Keratinocyte (primary cell): ENCODE measurements around the gene SMAD7. TPM values are rescaled to one million over a fixed set of nuclear protein-coding genes. Genes with fewer than 3 reads are reported as not detected.

Experiments used
- DNase-seq: peaks from one replicate; pipeline ENCODE4 v3.0.0-alpha.2; 2011; ENCODE audit warnings: low read depth, missing footprints, low spot score
- FAIRE-seq: peaks from 2 replicates; lab custom pipeline; 2011; peaks lifted over from hg19 to GRCh38; lab: Jason Lieb, UNC
- H2AFZ ChIP-seq: 2 replicates; pipeline ENCODE4 v1.6.0; 2012; ENCODE audit warnings: low read length, control low read depth, inconsistent platforms; ENCODE audit not compliant: control insufficient read depth
- H3K27ac ChIP-seq: 2 replicates; pipeline ENCODE4 v1.5.1; 2011; ENCODE audit warnings: low read length; ENCODE audit not compliant: control insufficient read depth, insufficient read depth
- H3K27me3 ChIP-seq: 3 replicates; pipeline ENCODE4 v1.6.0; 2011; ENCODE audit warnings: low read length; ENCODE audit not compliant: control insufficient read depth, insufficient read depth; ENCODE audit errors: extremely low read depth
- H3K36me3 ChIP-seq, 2 experiments: 2 replicates in 1 of 2; 3 replicates in 1 of 2; pipeline ENCODE4 v1.5.1; 2011; ENCODE audit warnings: low read length in 2 of 2, mild to moderate bottlenecking in 1 of 2; ENCODE audit not compliant: control insufficient read depth in 2 of 2, insufficient read depth in 2 of 2; ENCODE audit errors: extremely low read depth in 1 of 2
- H3K4me1 ChIP-seq: 3 replicates; pipeline ENCODE4 v1.5.1; 2011; ENCODE audit warnings: low read length; ENCODE audit not compliant: control insufficient read depth, insufficient read depth; ENCODE audit errors: extremely low read depth
- H3K4me2 ChIP-seq: 3 replicates; pipeline ENCODE4 v1.6.0; 2011; ENCODE audit warnings: low read depth, low read length; ENCODE audit not compliant: control insufficient read depth, insufficient read depth; ENCODE audit errors: extremely low read depth
- H3K4me3 ChIP-seq, 3 experiments: fragments of 200-600 bp in 1 of 3; sonication (generic) in 1 of 3; 2 replicates in 2 of 3; 3 replicates in 1 of 3; pipeline ENCODE4 v1.5.1; 2011 to 2016; ENCODE audit warnings: low read length in 3 of 3, mild to moderate bottlenecking in 3 of 3, control low read depth in 2 of 3, inconsistent platforms in 1 of 3, low read depth in 1 of 3, mixed read lengths in 1 of 3, mixed run types in 1 of 3, moderate library complexity in 1 of 3; ENCODE audit not compliant: control insufficient read depth in 2 of 3, insufficient read depth in 2 of 3; ENCODE audit errors: extremely low read depth in 1 of 3
- H3K79me2 ChIP-seq: 2 replicates; pipeline ENCODE4 v1.6.0; 2012; ENCODE audit warnings: low read length; ENCODE audit not compliant: control insufficient read depth, insufficient read depth
- H3K9ac ChIP-seq: 3 replicates; pipeline ENCODE4 v1.6.0; 2011; ENCODE audit warnings: low read length; ENCODE audit not compliant: control insufficient read depth, insufficient read depth; ENCODE audit errors: extremely low read depth
- H3K9me1 ChIP-seq: 3 replicates; pipeline ENCODE4 v1.6.0; 2011; ENCODE audit warnings: low read length; ENCODE audit not compliant: control insufficient read depth, insufficient read depth; ENCODE audit errors: extremely low read depth
- H3K9me3 ChIP-seq: 2 replicates; pipeline ENCODE4 v1.5.1; 2012; ENCODE audit warnings: low read depth, low read length; ENCODE audit not compliant: control insufficient read depth
- H4K20me1 ChIP-seq: 3 replicates; pipeline ENCODE4 v1.6.0; 2011; ENCODE audit warnings: low read length; ENCODE audit not compliant: control insufficient read depth, insufficient read depth; ENCODE audit errors: extremely low read depth
- CTCF ChIP-seq, 3 experiments: IDR thresholded peaks in 1 of 3; conservative IDR thresholded peaks in 1 of 3; optimal IDR thresholded peaks in 1 of 3; 2 replicates in 2 of 3; 3 replicates in 1 of 3; pipeline versions ENCODE3 to v1.5.1; 2011; ENCODE audit warnings: low read length in 3 of 3, mild to moderate bottlenecking in 3 of 3, moderate library complexity in 2 of 3, control low read depth in 1 of 3, inconsistent platforms in 1 of 3; ENCODE audit not compliant: insufficient read depth in 2 of 3; ENCODE audit errors: extremely low read depth in 1 of 3
- EZH2 ChIP-seq: IDR thresholded peaks from one replicate; pipeline ENCODE4 v1.6.1; 2012; ENCODE audit warnings: inconsistent platforms, mild to moderate bottlenecking, low read length, moderate library complexity
- dilution Hi-C: fragments of 300-500 bp; cut with MboI; formaldehyde crosslinking; loops from one replicate; pipeline ENCODE4 v1.7.0; 2020; ENCODE audit warnings: low sequenced_read_pairs; ENCODE audit not compliant: extremely low pct_ligation_motif_present
- polyA plus RNA-seq, 5 experiments: library from polyadenylated mRNA; depleted of rRNA in 3 of 5; stranded (reverse) in 3 of 5; stranded (forward) in 1 of 5; unstranded in 1 of 5; fragments of >200 nt; gene quantifications; 1 replicate in 1 of 5; 2 replicates in 3 of 5; 3 replicates in 1 of 5; pipeline versions ENCODE4 v1.2.1 to v1.2.3, GENCODE V29; 2011 to 2012; ENCODE audit warnings: missing spikeins in 2 of 5, low read depth in 1 of 5, low replicate concordance in 1 of 5

The SMAD7 gene
- polyA plus RNA-seq, 1 donor (not counting 4 experiments of a cell fraction or from before 2014, with no cell fraction given), result 9.5 TPM

GRCh38 chr18:48940854-48941611 lies 9.7 kb downstream of the SMAD7 start:
- no peak overlapping the region for H3K4me2 ChIP-seq
- dilution Hi-C loops, result no loop called here
- TF ChIP-seq CTCF (optimal IDR thresholded peaks at IDR 0.05 in 1 of 3, IDR thresholded peaks at IDR 0.05 in 1 of 3, conservative IDR thresholded peaks at IDR 0.05 in 1 of 3; ENCODE audit: extremely low read depth in 1 of 3, insufficient read depth in 2 of 3, low read length in 3 of 3) (no peak), EZH2 (no peak)

GRCh38 chr18:48939205-48940097 lies 11.3 kb downstream of the SMAD7 start:
- TF ChIP-seq EZH2 (no peak), CTCF (optimal IDR thresholded peaks at IDR 0.05 in 1 of 3, IDR thresholded peaks at IDR 0.05 in 1 of 3, conservative IDR thresholded peaks at IDR 0.05 in 1 of 3; ENCODE audit: extremely low read depth in 1 of 3, insufficient read depth in 2 of 3, low read length in 3 of 3) (no peak)
- Histone ChIP-seq H2AFZ (no peak overlapping the region), H3K9ac (peak overlapping the region; percentile 55), H3K4me3 (peak overlapping the region in 2 of 3 experiments; percentile 7 to 46), H3K9me1 (peaks cover 9% of the 10 kb centered on the region), H3K4me2 (peak overlapping the region; percentile 78), H3K79me2 (peaks cover 85% of the 10 kb centered on the region), H3K27ac (peak overlapping the region; percentile 48), H3K36me3 (peaks cover 11 to 30% of the 10 kb centered on the region in 2 experiments), H3K27me3 (no peaks in the 10 kb centered on the region), H3K9me3 (no peaks in the 10 kb centered on the region), H4K20me1 (peaks cover 2% of the 10 kb centered on the region), H3K4me1 (peaks cover 91% of the 10 kb centered on the region)
- FAIRE-seq, result peak; percentile 36
- DNase-seq, result no peak
- dilution Hi-C loops, result no loop called here

More at GRCh38 chr18:48940854-48941611, 9.7 kb downstream of the SMAD7 start:
- H4K20me1 ChIP-seq, result peaks cover 2% of the 10 kb centered on the region
- no peaks in the 10 kb centered on the region for H3K27me3 ChIP-seq
- FAIRE-seq (no peak), DNase-seq (no peak)
- H3K79me2 ChIP-seq, result peaks cover 85% of the 10 kb centered on the region
- H3K4me3 ChIP-seq, result no peak overlapping the region
- peaks cover 90% of the 10 kb centered on the region for H3K4me1 ChIP-seq
- peak overlapping the region; percentile 3 for H3K9ac ChIP-seq
- H2AFZ ChIP-seq, result no peak overlapping the region
- peaks cover 17 to 25% of the 10 kb centered on the region in 2 experiments for H3K36me3 ChIP-seq
- no peak overlapping the region for H3K27ac ChIP-seq
- H3K9me1 ChIP-seq, result peaks cover 9% of the 10 kb centered on the region
- no peaks in the 10 kb centered on the region for H3K9me3 ChIP-seq
